Suppressor macrophage treated with lipopolysaccharide for 1 hour (primary cell): Measurements from ENCODE around the gene HSPB7.
A peak's percentile ranks its signal among the peaks of the same experiment; 100 is the strongest.
"Not testable (repeated sequence)": the region's sequence is repeated elsewhere in the genome, so short reads cannot be mapped to it uniquely, and the experiment has no call there.

Experiments used
- DNase-seq, 3 donors: peaks; one replicate each; pipeline ENCODE4 v3.0.0-alpha.2; 2020 to 2022

Gene HSPB7

DNA sequence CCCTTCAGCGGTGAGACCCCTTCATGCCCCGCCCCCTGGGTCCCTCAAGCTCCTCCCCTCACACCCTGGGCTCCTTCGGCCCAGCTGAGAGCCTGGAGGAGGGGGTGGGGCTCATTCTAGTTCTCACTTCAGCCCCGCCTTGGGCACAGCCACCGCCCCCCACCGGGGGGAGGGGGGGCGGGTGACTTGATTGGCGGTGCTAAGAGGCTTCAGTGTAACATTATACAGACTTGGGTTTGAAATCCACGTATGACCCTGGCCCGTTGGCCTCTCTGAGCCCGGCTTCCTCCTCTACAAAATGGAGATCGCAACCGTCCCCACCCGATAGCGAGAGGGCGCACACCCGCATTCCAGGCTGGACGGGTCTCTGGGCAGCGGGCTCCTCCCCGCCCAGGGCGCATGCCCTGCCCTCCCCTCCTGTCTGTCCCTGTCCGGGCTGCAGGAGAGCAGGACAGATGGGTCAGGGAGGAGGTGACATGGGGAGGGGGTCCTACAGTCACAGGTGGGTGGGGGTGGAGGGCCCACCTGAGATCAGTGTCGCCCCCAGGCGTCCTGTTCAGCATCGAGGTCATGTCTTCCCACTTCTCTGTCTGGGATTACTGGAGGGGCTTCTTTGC, 30.8 kb upstream of the HSPB7 start:
- peak in 2 of 3 donors; percentile 18 to 31 for DNase-seq

DNA sequence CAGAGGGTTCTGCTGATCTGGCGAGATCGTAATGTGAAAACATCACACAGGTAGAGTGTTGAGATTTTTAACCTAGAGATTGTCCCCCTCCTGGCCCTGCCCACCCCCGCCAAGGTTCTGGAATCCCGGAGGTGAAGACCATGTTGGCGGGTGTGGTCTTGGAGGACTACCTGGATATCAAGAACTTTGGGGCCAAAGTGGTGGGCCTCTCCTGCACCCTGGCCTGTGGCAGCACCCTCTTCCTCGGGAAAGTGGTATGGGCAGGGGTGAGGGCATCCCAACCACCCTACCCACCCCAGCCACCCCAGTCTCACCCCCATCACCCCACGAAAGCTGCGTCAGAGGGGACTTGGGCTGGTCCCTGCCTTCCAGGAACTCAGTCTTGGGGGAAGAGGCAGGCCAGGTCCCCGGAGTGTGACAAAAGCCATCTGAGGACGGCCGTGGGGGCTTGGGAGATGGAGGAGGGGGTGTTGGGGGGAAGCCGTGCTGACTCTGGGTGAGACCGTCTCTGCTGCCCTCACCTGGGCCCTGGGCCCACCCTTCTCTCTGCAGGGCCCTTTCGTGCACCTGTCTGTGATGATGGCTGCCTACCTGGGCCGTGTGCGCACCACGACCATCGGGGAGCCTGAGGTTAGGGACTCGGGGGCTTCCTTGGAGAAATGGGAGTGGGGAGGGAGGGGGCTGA, 30.1 kb upstream of the HSPB7 start:
- no peak for DNase-seq

DNA sequence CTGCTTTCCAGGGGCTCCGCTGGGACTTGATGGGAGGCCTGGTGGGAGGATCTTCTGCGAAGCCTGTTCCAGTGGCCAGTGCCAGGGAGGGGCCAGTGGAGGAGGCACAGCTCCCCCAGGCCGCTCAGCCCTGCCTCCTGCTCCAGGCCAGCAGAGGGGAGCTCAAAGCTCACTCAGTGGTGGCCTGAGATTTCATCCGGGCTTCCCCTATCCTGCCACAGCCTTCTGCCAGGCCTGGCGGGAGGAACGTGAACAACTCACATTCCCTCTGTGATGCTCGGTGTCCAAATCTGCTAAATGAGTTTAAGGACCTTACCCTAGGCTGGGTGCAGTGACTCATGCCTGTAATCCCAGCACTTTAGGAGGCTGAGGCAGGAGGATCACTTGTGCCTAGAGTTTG, 29.0 kb upstream of the HSPB7 start:
- DNase-seq: peak; percentile 30 to 45 (median 39)

DNA sequence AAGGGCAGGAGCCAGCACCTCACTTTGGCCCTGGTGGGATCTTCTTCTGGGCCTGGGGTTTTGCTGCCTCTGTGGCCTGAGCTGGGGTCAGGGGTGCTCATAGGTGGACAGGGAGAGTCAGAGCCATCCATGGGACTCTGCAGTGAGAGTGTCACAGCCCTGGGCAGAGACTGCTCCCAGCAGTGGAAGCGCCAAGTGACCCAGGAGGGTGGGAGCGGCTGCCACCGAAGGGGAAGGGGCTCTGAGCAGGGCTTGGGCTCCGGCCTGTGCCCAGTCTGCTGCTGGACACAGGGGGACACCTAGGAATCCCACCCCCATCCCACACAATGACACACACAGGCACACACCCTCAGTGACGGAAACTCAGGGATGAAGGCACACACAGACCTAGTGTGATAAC, 26.1 kb upstream of the HSPB7 start:
- DNase-seq: no peak

DNA sequence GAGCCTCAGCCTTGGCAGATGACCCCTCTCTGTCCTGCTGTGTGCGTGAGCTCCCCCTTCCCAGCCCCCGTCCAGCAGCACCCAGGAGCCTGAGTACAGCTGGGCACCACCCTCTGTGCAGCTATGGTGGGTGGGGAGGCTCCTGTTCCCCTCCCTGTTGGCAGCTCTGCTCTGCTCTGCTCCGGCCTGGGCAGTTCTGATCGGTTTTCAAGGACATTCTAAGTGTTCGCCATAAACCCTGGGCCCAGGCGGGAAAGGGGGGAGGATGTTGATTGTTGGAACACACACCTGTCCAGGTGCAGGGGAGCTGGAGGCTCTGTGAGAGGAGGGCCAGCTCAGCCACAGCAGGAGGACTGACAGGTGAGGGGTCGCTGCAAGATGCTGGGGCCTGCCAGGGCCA, 25.7 kb upstream of the HSPB7 start, which contains the start of gene CLCNKB:
TSS of gene CLCNKB (plus strand) at position 262 of the 400 bp plus-strand sequence. CDS start 711 bp downstream, outside the sequence.
- no peak for DNase-seq

DNA sequence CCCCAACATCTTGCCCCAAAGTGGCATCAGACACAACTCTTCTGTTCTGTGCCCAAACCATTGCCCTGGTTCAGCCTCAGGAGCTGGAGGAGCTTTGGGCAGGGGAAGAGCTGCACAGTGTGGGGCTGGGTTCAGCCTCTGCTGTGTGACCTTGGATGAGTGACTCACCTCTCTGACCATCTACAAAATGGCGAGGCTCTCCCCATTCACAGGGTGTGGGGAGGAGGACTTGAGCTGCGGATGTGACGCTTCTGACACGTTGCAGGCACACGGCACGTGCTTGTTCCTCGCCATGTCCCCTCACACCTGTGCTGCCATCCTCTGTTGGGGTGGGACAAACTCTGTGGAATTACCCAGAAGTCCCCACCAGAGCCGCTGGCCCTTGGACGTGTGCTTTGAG, 24.8 kb upstream of the HSPB7 start:
- DNase-seq: not testable (repeated sequence)

DNA sequence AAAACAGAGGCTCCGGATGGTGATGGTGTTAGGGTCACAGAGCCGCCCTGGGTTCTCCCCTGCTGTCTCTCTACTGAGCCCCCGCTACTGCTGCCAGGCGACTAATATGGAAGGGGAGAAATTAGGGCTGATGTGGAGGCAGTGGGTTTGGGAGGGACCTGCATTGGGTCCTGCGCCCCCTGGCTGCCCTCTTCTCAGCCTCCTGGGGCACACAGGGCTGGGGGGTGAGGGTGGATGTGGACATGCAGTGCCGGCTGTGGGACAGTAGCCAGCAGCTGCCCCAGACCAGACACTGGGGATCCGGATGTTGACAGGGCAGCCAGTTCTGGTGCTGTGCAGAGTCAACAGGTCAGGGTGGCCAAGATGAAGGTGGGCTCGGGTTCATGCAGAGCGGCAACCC, 24.3 kb upstream of the HSPB7 start:
- DNase-seq: no peak

DNA sequence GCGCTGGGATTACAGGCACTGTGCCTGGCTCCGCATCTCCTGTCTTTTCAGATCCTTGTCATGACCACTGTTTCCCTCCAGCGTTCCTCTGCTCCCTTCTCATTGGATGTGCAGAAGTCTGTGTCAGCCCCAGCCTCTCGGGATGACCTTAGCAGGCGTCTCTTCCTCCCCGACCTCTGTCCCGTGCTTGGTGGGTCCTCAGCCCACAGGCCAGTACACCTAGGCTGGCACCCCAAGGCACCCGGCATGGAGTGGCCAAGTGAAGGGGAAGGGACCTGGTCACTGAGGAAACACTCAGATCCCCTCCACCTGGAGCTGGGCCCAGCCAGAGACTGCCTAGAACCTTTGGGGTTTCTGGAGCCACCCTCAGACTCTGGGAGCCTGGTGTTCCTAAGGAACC, 23.4 kb upstream of the HSPB7 start:
- DNase-seq: no peak

DNA sequence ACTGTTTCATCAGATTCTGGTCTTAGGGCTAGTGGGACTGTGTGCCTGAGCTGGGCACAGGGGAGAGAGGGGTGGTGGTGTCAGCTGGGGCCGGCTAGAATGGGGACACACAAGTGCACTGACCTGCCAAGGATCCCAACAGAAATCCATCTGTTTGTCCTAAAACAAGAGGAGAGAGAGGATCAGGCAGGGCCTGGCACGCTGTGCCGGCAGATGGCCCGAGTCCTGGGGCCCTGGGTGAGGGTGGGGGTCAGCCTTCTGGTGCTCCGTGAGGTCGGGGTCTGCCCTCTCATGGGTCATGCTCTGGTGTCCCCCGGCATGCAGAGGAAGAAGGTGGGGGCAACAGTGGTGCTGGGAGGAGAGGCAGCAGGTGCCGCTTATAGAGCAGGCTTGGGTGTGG, 22.0 kb upstream of the HSPB7 start:
- DNase-seq: not testable (repeated sequence)

DNA sequence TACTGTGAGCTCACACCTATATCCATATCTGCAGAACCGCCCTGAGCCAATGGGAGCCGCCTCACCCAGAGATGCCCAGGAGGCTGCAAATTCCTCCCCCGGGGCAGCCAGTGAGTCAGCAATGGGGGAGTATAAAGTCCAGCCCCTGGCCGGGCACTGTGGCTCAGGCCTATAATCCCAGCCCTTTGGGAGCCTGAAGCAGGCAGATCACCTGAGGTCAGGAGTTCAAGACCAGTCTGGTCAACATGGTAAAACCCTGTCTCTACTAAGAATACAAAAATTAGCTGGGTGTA, 20.7 kb upstream of the HSPB7 start:
- DNase-seq: no peak

DNA sequence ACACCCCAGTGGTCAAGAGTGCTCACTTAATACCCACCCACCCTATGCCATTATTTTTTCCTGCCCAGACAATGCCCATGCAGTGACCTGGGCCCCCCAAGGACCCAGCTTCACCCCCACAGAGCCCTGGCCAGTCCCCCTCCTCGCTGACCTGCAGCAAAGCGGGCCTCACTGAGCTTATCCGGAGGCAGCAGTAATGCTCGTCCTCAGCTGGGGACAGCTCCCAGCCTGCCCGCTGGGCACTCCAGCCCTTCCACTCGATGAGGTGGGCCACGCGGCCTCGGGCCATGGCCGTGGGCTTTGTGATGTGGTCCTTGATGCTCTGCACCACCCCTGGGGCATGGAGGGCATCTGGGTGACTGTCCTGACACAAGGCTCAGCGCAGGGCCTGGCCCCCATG, 18.6 kb upstream of the HSPB7 start:
- DNase-seq: not testable (repeated sequence)

DNA sequence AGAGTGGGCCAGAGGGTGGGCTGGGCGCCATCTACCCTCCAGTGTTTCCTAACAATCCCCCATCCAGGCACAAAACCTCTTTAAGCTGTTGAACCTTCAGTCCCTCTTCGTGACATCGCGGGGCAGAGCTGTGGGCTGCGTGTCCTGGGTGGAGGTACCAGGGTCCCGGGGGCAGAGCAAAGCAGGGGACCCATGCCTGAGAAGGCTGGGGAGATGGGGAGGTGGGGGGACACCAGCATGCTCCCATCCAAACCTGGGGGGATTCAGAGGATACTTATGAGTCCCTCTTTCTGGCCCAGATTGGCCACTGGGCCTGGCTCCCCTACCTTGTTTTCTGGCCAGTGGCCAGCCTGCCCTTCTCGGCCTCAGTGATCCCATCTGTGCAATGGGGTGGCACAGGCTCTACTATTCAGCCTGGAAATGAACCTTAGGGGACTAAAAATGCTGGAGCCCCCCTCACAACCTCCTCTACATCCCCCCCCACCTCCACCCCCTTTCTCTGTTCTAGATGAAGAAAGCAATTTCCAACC, 15.3 kb upstream of the HSPB7 start:
- not testable (repeated sequence) for DNase-seq

DNA sequence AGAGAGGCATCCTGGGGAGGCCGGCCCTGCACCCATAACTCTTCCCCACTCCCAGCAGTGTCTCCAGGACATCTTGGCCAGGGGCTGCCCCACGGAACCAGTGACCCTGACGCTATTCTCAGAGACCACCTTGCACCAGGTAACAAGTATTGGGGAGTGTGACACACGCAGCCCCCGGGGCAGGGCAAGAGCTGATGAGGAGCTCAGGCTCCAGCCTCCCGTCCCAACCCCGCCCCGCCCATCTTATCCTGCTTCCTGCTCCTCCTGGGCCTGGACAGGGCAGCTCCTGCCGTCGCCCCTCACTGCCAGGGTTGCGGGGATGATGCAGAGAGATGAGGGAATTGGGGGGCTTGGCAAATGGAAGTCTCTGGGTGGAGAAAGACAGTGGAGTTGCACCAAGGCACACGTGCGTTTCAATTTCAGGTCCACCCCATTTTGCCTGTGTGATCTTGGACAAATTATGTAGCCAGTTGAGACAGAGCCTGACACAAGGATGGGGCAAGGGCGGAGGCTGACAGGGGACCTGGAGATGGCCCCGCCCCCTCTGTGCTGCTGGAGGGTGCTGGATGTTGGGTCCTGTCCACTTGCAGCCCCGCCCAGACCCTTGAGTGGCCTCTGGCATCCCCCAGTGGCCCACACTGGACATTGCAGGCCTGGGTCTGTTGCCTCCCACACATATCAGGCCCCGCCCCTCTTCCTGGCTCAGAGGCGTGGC, 14.7 kb upstream of the HSPB7 start:
- peak; percentile 87 to 93 (median 89) for DNase-seq

DNA sequence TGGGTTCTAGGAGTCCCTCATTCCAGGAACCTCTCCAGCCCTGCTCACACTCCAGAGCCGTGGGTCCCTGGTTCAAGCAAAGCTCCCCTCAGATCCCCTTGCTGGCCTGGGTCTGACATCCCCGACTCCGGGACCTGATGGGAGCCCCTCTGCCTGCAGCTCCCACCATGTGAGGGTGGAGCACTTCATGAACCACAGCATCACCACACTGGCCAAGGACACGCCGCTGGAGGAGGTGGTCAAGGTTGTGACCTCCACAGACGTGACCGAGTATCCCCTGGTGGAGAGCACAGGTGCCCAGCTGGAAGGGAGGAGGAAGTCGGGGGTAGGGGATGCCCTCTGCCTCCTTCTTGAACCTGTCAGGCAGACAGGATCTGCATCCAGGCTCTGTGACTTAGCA, 13.7 kb upstream of the HSPB7 start:
- DNase-seq: no peak

DNA sequence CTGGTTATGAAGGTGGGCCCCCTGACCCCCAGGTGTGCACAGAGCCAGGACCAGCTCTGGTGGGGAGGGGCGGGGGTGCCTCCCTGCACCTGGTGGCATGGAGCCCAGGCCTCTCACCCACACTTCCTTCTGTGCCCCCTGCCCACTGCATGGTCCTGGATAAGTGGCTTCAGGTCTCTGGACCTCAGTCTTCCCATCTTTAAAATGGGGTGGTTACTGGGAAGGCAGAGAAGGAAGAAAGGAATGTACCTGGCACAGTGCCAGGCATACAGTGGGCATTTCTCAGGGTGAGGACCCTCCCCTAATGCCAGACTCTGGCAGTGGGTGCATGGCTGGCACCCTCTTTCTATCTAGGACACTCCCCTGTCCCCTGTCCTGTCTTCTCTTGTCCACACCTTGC, 11.4 kb upstream of the HSPB7 start:
- DNase-seq: no peak

DNA sequence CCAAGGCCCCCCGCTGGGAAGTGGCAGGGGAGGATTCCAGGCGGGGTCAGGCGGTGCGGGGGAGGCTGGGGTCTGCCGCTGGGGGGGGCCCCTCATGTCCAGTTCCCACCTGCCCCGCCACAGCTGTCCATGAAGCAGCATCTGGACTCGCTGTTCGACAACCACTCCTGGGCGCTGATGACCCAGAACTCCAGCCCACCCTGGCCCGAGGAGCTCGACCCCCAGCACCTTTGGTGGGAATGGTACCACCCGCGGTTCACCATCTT, 11.1 kb upstream of the HSPB7 start:
- not testable (repeated sequence) for DNase-seq

DNA sequence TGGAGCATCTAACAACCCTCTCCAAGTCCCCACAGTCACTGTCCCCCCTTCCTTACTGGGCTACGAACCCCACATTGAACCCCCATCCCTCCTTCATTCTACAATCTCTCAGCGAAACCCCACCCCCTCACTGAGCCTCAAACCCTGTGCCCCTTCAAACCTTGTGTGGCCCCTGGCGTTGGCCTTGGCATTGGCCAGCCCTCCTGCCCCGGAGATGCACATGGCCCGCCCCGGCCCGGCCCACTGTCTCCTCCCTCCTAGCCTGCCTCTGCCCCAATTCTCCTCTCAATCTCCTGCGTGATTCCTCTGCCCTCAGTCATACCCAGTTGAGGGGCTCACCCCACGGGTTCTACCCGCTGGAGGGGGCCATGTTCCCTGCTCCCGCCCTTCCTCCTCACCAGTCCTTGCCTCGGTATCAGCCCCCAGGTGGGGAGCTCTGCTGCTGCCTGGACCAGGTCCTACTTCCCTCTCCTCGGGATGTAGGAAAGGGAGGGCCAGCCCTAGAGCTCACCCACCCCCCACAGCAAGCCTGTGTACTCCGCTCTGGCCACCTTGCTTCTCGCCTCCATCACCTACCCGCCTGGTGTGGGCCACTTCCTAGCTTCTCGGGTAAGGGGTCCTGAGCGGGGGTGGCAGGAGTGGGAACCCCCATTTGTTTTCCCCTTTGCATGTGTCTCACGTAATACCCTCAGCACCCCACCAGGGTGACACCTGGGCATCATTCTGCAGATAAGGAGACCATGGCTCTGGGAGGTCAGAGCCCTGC, 10.6 kb upstream of the HSPB7 start:
- DNase-seq: no peak

DNA sequence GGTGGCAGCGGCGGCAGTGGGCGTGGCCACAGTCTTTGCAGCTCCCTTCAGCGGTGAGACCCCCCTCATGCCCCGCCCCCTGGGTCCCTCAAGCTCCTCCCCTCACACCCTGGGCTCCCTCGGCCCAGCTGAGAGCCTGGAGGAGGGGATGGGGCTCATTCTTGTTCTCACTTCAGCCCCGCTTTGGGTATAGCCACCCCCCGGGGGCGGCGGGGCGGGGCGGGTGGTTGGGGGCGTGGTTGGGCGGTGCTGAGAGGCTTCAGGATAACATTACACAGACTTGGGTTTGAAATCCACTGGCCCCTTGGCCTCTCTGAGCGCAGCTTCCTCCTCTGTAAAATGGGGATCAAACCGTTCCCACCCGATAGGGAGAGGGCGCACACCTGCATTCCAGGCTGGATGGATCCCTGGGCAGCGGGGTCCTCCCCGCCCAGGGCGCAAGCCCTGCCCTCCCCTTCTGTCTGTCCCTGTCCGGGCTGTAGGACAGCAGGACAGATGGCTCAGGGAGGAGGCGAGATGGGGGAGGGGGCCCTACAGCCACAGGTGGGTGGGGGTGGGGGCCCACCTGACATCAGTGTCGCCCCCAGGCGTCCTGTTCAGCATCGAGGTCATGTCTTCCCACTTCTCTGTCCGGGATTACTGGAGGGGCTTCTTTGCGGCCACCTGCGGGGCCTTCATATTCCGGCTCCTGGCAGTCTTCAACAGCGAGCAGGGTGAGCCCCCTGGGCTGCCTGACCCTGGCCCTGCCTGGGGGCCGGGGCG, 9.1 kb upstream of the HSPB7 start:
- DNase-seq: peak in 2 of 3 donors; percentile 33 to 51

DNA sequence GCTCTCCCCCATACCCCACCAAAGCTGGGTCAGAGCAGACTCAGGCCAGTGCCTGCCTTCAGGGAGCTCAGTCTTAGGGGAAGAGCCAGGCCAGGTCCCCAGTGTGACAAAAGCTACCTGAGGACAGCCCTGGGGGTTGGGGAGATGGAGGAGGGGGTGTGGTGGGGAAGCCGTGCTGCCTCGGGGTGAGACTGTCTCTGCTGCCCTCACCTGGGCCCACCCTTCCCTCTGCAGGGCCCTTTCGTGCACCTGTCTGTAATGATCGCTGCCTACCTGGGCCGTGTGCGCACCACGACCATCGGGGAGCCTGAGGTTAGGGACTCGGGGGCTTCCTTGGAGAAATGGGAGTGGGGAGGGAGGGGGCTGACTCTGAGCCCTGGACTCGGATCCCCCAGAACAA, 8.5 kb upstream of the HSPB7 start:
- not testable (repeated sequence) for DNase-seq

DNA sequence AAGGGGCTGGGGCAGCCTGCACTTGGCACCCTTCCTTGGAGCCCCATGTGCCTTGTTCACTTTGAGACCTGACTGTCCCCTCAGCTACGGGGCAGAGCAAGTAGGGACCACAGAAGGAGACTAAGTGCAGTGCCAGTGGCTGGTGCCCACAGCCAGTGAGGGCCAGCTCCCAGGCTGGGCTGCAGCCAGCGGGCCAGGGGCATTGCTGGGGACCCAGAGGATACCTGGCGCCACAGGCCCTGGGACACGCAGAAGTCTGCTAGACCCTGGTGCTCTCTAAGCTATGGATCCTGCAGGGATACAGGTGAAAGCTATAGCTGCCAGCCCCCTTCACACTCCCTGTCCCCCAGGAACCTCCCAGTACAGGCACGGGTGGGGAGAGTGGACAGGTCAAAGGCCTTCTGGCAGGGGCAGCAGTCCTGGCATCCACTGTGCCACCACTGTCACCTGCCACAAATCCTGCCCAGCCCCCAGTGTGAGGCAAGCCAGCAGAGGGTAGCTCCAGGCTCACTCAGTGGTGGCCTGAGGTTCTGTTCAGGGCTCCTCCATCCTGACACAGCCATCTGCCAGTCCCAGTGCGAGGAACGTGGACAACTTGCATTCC, 5.3 kb upstream of the HSPB7 start:
- no peak for DNase-seq

DNA sequence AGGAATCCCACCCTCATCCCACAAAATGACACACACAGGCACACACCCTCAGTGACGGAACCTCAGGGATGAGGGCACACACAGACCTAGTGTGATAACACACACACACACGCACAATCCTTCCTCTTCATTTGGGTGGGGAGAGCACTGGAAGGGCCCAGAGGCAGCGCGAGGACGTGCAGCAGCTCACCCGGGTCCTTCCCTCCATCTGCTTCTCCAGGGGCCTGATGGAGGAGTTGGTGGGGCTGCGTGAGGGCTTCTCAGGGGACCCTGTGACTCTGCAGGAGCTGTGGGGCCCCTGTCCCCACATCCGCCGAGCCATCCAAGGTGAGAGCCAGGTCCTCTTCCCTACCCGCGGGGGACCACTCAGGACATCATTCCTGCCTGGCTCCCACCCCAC, 4.5 kb upstream of the HSPB7 start:
- DNase-seq: no peak

DNA sequence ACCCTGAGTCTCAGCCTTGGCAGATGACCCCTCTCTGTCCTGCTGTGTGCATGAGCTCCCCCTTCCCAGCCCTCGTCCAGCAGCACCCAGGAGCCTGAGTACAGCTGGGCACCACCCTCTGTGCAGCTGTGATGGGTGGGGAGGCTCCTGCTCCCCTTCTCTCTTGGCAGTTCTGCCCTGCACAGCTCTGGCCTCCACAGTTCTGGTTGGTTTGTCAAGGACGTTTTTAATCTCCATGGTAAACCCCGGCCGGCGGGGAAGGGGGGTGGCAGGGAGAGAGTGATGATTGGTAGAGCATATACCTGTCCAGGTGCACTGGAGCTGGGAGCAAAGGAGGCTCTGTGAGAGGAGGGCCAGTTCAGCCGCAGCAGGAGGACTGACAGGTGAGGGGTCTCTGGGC, 3.8 kb upstream of the HSPB7 start, which contains the start of gene CLCNKA:
TSS of gene CLCNKA (plus strand) at position 356 of the 400 bp plus-strand sequence. CDS start 584 bp downstream, outside the sequence.
- no peak for DNase-seq
